GM19099 (cell line): ENCODE results near the gene FAM229A.
A peak's percentile ranks its signal among the peaks of the same experiment; 100 is the strongest.

Experiments
- POLR2A ChIP-seq: IDR thresholded peaks from 3 replicates; pipeline ENCODE4 v1.6.1; 2011; ENCODE audit warnings: low read depth; ENCODE audit not compliant: insufficient read length; ENCODE audit errors: extremely low read depth

FAM229A gene

DNA sequence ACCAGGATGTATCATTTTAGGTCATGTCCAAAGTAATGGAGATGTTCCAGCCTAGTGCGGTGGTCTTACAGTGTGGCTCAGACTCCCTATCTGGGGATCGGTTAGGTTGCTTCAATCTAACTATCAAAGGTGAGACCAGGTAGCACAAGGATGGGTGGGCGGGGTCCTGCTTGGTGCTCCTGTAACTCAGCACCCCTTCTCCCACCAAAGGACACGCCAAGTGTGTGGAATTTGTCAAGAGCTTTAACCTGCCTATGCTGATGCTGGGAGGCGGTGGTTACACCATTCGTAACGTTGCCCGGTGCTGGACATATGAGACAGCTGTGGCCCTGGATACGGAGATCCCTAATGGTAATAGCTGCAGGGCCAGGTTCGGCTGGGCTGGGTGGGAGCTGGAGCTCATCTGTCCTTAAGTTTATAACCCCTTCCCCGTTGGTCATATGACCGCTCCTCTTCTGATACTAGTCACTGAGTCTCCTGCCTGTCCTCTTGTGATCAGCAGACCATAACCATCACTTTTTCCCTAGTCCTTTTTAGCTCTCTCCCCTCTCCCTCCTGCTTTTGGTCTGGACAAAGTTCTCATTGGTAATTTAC lies 31.6 kb downstream of the FAM229A start:
- TF ChIP-seq POLR2A = peak; percentile 29

DNA sequence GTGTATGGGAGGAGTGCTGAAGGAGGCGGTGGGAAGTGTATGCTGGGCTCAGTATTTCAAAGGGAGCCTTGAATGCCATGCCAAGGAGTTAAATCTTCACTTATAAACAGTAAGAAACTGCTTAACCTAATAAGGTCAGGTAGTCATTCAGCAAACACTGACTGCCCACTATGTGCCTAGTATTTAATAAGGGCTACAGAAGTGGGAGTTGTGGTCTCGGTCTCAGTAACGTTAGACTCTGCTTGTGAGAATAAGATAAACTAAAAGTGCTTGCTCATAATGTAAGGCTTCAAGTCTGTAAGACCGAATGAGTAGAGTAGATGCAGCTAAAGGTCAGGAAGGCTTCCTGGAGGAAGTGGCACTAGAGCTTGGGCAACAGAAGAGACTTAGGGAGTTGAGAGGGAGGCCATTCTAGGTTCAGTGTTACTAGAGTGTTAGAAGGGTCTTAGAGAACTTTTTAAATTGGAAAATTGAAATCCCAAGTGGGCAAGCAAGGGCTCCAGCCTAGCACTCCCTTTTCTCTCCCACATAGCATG lies 32.3 kb downstream of the FAM229A start:
- TF ChIP-seq POLR2A = no peak

DNA sequence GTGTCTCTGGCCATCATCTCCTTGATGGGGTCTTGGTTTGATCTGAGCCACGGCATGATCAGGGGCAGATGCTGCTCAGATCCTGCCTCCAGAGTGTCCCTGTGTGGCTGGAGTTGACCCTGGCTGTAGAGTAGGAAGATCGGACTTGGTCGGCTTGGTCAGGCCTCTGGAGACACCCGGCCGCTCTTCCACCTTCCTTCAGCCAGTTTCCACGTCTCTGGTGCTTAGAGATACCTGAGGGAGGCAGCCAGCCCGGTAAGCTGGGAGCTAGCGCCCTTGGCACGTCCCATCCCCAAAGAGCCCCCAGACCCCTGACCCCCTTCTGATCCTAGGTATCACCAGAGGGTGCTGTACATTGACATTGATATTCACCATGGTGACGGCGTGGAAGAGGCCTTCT lies 35.1 kb downstream of the FAM229A start:
- TF ChIP-seq POLR2A = no peak

DNA sequence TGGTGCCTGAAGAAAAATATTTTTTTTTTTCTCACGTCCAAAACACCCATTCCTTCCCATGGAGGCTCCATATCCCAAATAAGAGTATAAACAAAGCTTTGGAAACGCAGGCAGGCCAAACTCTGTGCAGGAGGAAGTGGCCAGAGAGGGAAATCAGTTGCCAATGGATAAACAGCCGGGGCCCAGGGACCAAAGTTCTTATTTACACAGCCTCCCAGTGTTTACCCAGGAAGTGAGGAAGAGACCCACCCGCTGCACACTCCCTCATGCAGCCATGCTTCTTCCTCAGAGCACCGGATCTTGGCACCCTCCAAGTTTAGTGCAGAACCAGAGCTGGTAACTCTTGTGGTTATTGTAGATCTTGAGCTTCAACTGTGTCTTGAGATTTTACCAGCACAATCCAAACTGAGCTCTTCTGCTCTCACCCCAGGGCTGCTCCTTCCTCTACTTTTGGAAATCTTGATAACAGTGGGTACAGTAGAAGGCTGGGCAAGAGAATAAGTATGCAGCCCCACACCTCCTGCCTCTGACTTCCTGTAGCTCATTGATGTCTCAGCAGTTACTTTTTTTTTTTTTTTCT lies 40.5 kb downstream of the FAM229A start:
- no peak for TF ChIP-seq POLR2A

DNA sequence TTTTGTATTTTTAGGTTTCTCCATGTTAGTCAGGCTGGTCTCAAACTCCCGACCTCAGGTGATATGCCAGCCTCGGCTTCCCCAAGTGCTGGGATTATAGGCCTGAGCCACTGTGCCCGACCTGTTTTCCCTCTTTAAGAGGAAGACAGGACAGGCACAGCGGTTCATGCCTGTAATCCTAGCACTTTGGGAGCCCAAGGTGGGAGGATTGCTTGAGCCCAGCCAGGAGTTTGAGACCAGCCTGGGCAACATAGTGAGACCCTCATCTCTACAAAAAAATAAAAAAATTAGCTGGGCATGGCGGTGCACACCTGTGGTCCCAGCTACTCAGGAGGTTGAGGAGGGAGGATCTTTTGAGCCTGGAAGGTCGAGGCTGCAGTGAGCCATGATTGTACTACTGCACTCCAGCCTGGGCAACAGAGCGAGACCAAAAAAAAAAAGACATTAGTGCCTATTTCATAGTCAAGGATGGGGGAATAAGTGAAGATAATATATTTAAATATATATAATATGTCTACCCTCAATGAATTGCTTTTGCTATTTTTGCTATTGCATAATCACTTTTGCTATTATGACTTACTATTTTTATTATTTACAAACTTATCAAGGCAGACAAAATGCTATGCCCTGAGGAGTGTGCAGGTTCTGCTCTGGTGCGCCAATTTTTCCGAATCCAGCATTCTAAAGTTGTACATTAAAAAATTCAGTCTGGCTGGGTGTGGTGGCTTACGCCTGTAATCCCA lies 44.0 kb downstream of the FAM229A start:
- TF ChIP-seq POLR2A = no peak

DNA sequence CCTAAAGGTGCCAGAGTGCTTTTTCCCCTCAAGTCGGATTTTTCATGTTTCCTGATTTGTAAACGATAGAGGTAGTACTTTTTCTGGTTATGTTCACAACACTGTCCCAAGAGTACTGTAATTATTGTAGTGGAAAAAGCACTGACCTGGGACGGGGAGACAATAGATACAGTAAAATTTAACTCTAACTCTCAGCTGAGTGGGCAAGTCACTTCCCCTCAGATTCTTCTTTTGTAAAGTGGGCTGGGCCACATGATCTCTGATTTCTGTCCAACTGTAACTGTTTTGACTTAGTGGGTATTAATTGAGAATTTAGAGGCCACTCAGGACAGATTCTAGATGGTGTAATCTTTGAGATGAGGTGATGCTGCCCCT lies 45.4 kb downstream of the FAM229A start:
- TF ChIP-seq POLR2A = no peak

DNA sequence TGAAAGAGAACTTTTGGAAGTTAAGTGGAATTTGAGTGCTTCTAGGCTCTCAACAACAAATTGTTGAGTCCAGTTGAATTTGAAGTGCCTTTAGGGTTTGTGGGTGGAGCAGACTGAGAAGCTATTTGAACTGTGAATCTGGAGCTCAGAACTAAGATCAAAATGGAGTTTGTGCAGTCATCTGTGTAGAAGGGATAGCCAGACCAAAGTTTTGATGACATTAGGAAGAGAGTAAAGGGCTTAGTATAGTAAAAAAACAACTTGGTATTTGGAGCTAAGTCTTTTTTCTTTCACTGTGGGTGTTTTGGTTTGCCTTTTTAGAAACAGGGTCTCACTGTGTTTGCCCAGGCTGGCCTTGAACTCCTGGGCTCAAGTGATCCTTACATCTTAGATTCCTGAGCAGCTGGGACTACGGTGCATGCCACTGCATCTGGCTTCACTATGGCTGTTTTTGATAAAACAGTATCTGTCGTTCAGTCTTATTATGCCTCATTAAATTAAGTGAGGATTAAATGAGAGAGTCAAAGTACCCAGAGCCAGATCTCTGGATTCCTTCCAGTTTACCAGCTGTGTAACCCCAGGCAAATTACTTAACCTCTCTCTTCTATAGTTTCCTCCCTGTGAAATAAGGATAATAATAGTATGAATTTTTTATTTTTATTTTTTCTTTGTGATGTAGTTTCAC lies 50.4 kb downstream of the FAM229A start:
- no peak for TF ChIP-seq POLR2A
